ENCODE results near the gene SHISAL1.

The SHISAL1 gene

GRCh38 chr22:44269117-44269498 is 43.6 kb downstream of the SHISAL1 start:
- Histone ChIP-seq H4K20me1 (ENCODE audit: insufficient read depth, low read length) (no peaks in the 10 kb centered on the region), H3K9ac (ENCODE audit: low read length) (no peak overlapping the region), H3K4me2 (ENCODE audit: low read depth, low read length) (no peak overlapping the region), H3K27me3 (replicated peaks; ENCODE audit: insufficient read depth, low read length) (peaks cover 90% of the 10 kb centered on the region), H3K9me3 (replicated peaks; ENCODE audit: insufficient read depth, low read length) (no peaks in the 10 kb centered on the region), H3F3A (ENCODE audit: insufficient read depth, low read length) (no peaks in the 10 kb centered on the region), H3K79me2 (ENCODE audit: low read length) (no peaks in the 10 kb centered on the region), H3K4me3 (ENCODE audit: low read length) (no peak overlapping the region), H3K4me1 (ENCODE audit: low read length) (no peaks in the 10 kb centered on the region), H3K27ac (ENCODE audit: low read length) (no peak overlapping the region), H3K9me2 (replicated peaks; ENCODE audit: insufficient read depth, low read length) (no peaks in the 10 kb centered on the region), H2AFZ (ENCODE audit: low read length) (no peak overlapping the region), H3K36me3 (replicated peaks; ENCODE audit: insufficient read depth, low read length) (no peaks in the 10 kb centered on the region)
- TF ChIP-seq EZH2 (optimal IDR thresholded peaks at IDR 0.05; ENCODE audit: low read depth, low read length), result no peak
- no peak for TF ChIP-seq CTCF (IDR thresholded peaks at IDR 0.05; ENCODE audit: low read length)
- no peak for DNase-seq

- no peak overlapping the region for H3K9ac ChIP-seq (ENCODE audit: low read length)
- H3K9me3 ChIP-seq (replicated peaks; ENCODE audit: insufficient read depth, low read length), result no peaks in the 10 kb centered on the region
- DNase-seq, result no peak
- H3K4me3 ChIP-seq (ENCODE audit: low read length), result no peak overlapping the region
- H4K20me1 ChIP-seq (ENCODE audit: insufficient read depth, low read length), result no peaks in the 10 kb centered on the region
- TF ChIP-seq EZH2 (optimal IDR thresholded peaks at IDR 0.05; ENCODE audit: low read depth, low read length) (no peak), EZH2phosphoT487 (IDR thresholded peaks at IDR 0.05; ENCODE audit: low read length) (no peak), CTCF (IDR thresholded peaks at IDR 0.05; ENCODE audit: low read length) (no peak)
- H3K27me3 ChIP-seq (replicated peaks; ENCODE audit: insufficient read depth, low read length), result peaks cover 92% of the 10 kb centered on the region
- H3K9me2 ChIP-seq (replicated peaks; ENCODE audit: insufficient read depth, low read length), result no peaks in the 10 kb centered on the region
- H3K36me3 ChIP-seq (replicated peaks; ENCODE audit: insufficient read depth, low read length), result no peaks in the 10 kb centered on the region
- H3K4me2 ChIP-seq (ENCODE audit: low read depth, low read length), result no peak overlapping the region
- H3K4me1 ChIP-seq (ENCODE audit: low read length), result no peaks in the 10 kb centered on the region
- no peak overlapping the region for H3K27ac ChIP-seq (ENCODE audit: low read length)
- no peaks in the 10 kb centered on the region for H3F3A ChIP-seq (ENCODE audit: insufficient read depth, low read length)
- no peak overlapping the region for H2AFZ ChIP-seq (ENCODE audit: low read length)
- H3K79me2 ChIP-seq (ENCODE audit: low read length), result no peaks in the 10 kb centered on the region
Observed at GRCh38 chr22:44268431-44269116, 44.2 kb downstream of the SHISAL1 start.

DNA sequence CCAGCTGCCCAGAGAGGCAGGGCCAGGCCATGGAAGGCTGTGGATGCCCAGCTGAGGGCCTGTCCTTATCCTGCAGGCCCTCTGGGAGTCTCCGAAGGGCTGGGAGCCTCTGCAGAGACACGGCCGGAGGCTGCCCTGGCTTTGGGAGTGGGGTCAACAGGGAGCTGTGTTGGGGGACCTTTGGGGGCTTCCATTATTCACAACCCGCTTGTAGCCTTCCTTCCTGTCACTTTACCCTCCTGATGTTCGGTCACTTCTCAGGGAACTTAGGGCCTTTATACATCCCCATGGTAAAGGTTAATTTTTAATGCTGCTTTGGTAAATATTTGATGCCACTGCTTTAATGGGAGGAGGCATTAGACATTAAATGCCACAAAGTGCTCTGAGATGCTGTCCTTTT is 44.9 kb downstream of the SHISAL1 start:
- Histone ChIP-seq H3K4me1 (ENCODE audit: low read length) (no peaks in the 10 kb centered on the region), H3K4me3 (ENCODE audit: low read length) (no peak overlapping the region), H3F3A (ENCODE audit: insufficient read depth, low read length) (no peaks in the 10 kb centered on the region), H3K27me3 (replicated peaks; ENCODE audit: insufficient read depth, low read length) (peaks cover 90% of the 10 kb centered on the region), H3K79me2 (ENCODE audit: low read length) (no peaks in the 10 kb centered on the region), H2AFZ (ENCODE audit: low read length) (no peak overlapping the region), H3K27ac (ENCODE audit: low read length) (no peak overlapping the region), H3K9me3 (replicated peaks; ENCODE audit: insufficient read depth, low read length) (no peaks in the 10 kb centered on the region), H3K36me3 (replicated peaks; ENCODE audit: insufficient read depth, low read length) (no peaks in the 10 kb centered on the region), H3K4me2 (ENCODE audit: low read depth, low read length) (no peak overlapping the region), H4K20me1 (ENCODE audit: insufficient read depth, low read length) (no peaks in the 10 kb centered on the region), H3K9me2 (replicated peaks; ENCODE audit: insufficient read depth, low read length) (no peaks in the 10 kb centered on the region), H3K9ac (ENCODE audit: low read length) (no peak overlapping the region)
- TF ChIP-seq CTCF (IDR thresholded peaks at IDR 0.05; ENCODE audit: low read length) (no peak), EZH2phosphoT487 (IDR thresholded peaks at IDR 0.05; ENCODE audit: low read length) (no peak), EZH2 (optimal IDR thresholded peaks at IDR 0.05; ENCODE audit: low read depth, low read length) (no peak)
- no peak for DNase-seq
